Measurements from ENCODE around the gene HSPA1A.
"Not testable (repeated sequence)": the region's sequence is repeated elsewhere in the genome, so short reads cannot be mapped to it uniquely, and the experiment has no call there.

DNA sequence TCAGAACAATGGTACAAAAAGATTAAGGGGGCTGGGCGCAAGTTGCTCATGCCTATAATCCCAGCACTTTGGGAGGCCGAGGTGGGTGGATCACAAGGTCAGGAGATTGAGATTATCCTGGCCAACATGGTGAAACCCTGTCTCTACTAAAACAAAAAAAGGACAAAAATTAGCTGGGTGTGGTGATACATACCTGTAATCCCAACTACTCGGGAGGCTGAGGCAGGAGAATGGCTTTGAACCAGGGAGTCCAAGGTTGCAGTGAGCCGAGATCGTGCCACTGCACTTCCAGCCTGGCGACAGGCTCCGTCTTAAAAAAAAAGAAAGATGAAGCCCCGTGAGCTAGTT, 24.4 kb downstream of the HSPA1A start:
- TF ChIP-seq POLR2A (IDR thresholded peaks at IDR 0.05); POLR2AphosphoS5 (IDR thresholded peaks at IDR 0.05; ENCODE audit: insufficient read depth in 1 of 2, low read depth in 1 of 2): not testable (repeated sequence)
- TF ChIP-seq, protein P1, sequence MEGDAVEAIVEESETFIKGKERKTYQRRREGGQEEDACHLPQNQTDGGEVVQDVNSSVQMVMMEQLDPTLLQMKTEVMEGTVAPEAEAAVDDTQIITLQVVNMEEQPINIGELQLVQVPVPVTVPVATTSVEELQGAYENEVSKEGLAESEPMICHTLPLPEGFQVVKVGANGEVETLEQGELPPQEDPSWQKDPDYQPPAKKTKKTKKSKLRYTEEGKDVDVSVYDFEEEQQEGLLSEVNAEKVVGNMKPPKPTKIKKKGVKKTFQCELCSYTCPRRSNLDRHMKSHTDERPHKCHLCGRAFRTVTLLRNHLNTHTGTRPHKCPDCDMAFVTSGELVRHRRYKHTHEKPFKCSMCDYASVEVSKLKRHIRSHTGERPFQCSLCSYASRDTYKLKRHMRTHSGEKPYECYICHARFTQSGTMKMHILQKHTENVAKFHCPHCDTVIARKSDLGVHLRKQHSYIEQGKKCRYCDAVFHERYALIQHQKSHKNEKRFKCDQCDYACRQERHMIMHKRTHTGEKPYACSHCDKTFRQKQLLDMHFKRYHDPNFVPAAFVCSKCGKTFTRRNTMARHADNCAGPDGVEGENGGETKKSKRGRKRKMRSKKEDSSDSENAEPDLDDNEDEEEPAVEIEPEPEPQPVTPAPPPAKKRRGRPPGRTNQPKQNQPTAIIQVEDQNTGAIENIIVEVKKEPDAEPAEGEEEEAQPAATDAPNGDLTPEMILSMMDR (IDR thresholded peaks at IDR 0.05) = not testable (repeated sequence)
